ENCODE results near the gene C6orf89. TPM values are rescaled to one million over a fixed set of nuclear protein-coding genes. Genes with fewer than 3 reads are reported as not detected.
A peak's percentile ranks its signal among the peaks of the same experiment; 100 is the strongest.

Gene C6orf89
- polyA plus RNA-seq, 3 donors: 19.2 to 37.5 (median 29.2) TPM

GRCh38 chr6:36962874-36963273, 77.1 kb downstream of the C6orf89 start:
- peaks cover 10 to 16% of the 10 kb centered on the region in 2 donors for H3K4me1 ChIP-seq (ENCODE audit: control insufficient read depth in 1 of 2, insufficient read depth in 2 of 2, low read length in 2 of 2)
- no peak overlapping the region for H3K9ac ChIP-seq (ENCODE audit: insufficient read depth, low read length, poor library complexity, severe bottlenecking)
- H3K4me3 Mint-ChIP-seq: peak overlapping the region; percentile 21 to 59
- H3K27ac ChIP-seq (ENCODE audit: low read depth in 1 of 2, low read length in 2 of 2): peak overlapping the region in 1 of 2 donors; percentile 51
- intact Hi-C loops (cut with micrococcal nuclease): loop anchor here (5.0 to 10.0 kb wide), 2 partner anchors 52 to 279 kb away; no protein-coding TSS in a partner anchor
- DNase-seq: peak; percentile 97 to 99 (median 98)
- H2AFZ ChIP-seq (ENCODE audit: insufficient read depth, low read depth, low read length, poor library complexity, severe bottlenecking): peak overlapping the region; percentile 62
- H3K9me3 Mint-ChIP-seq: no peaks in the 10 kb centered on the region
- peaks cover 19 to 20% (median 19%) of the 10 kb centered on the region in 3 donors for H3K27me3 Mint-ChIP-seq (ENCODE audit: low read depth in 3 of 3)
- H3K27ac Mint-ChIP-seq: peak overlapping the region; percentile 43 to 94 (median 90)
- H3K27me3 ChIP-seq (ENCODE audit: control insufficient read depth in 2 of 2, insufficient read depth in 2 of 2, low read length in 2 of 2): peaks cover 0 to 9% of the 10 kb centered on the region in 2 donors
- WGBS (ENCODE audit: insufficient coverage): under 1% methylated on average over 12 of the region's 12 CpGs
- H3K4me2 ChIP-seq (replicated peaks; ENCODE audit: extremely low read depth, low read length, poor library complexity, severe bottlenecking): no peak overlapping the region
- no peak for TF ChIP-seq CTCF (IDR thresholded peaks at IDR 0.05)
- H3K4me3 ChIP-seq (replicated peaks in 1 of 3; ENCODE audit: low read depth in 2 of 3, low read length in 3 of 3): no peak overlapping the region
- H3K36me3 Mint-ChIP-seq: peaks cover 12 to 13% of the 10 kb centered on the region in 2 donors
- no peaks in the 10 kb centered on the region for H4K20me1 ChIP-seq (ENCODE audit: insufficient read depth, low read length)
- H3K79me2 ChIP-seq (ENCODE audit: insufficient read depth, low read length): no peaks in the 10 kb centered on the region
- H3K4me1 Mint-ChIP-seq: peaks cover 22% of the 10 kb centered on the region
- H3K36me3 ChIP-seq (replicated peaks in 1 of 2; ENCODE audit: control insufficient read depth in 1 of 2, insufficient read depth in 2 of 2, low read length in 2 of 2): peaks cover 10% of the 10 kb centered on the region in 2 donors
- H3K9me3 ChIP-seq (replicated peaks in 1 of 2; ENCODE audit: control insufficient read depth in 1 of 2, insufficient read depth in 1 of 2, low read length in 2 of 2): no peaks in the 10 kb centered on the region

- DNase-seq: no peak
- no peak overlapping the region for H3K4me2 ChIP-seq (replicated peaks; ENCODE audit: extremely low read depth, low read length, poor library complexity, severe bottlenecking)
- no peaks in the 10 kb centered on the region for H3K79me2 ChIP-seq (ENCODE audit: insufficient read depth, low read length)
- peaks cover 10 to 16% of the 10 kb centered on the region in 2 donors for H3K4me1 ChIP-seq (ENCODE audit: control insufficient read depth in 1 of 2, insufficient read depth in 2 of 2, low read length in 2 of 2)
- intact Hi-C loops (cut with micrococcal nuclease): loop anchor here (5.0 to 10.0 kb wide), 2 partner anchors 51 to 279 kb away; no protein-coding TSS in a partner anchor
- no peaks in the 10 kb centered on the region for H3K9me3 Mint-ChIP-seq
- H2AFZ ChIP-seq (ENCODE audit: insufficient read depth, low read depth, low read length, poor library complexity, severe bottlenecking): peak overlapping the region; percentile 62
- peaks cover 18% of the 10 kb centered on the region in 2 donors for H3K36me3 ChIP-seq (replicated peaks in 1 of 2; ENCODE audit: control insufficient read depth in 1 of 2, insufficient read depth in 2 of 2, low read length in 2 of 2)
- H3K27me3 ChIP-seq (ENCODE audit: control insufficient read depth in 2 of 2, insufficient read depth in 2 of 2, low read length in 2 of 2): peaks cover 0 to 9% of the 10 kb centered on the region in 2 donors
- no peak for TF ChIP-seq CTCF (IDR thresholded peaks at IDR 0.05)
- H3K27ac ChIP-seq (ENCODE audit: low read depth in 1 of 2, low read length in 2 of 2): peak overlapping the region; percentile 24 to 51
- peaks cover 20 to 21% of the 10 kb centered on the region in 2 donors for H3K36me3 Mint-ChIP-seq
- peak overlapping the region in 1 of 2 donors; percentile 26 for H3K4me3 Mint-ChIP-seq
- WGBS (ENCODE audit: insufficient coverage): 33% methylated on average over 7 of the region's 11 CpGs
- H3K4me3 ChIP-seq (replicated peaks in 1 of 3; ENCODE audit: low read depth in 2 of 3, low read length in 3 of 3): no peak overlapping the region
- H4K20me1 ChIP-seq (ENCODE audit: insufficient read depth, low read length): peaks cover 8% of the 10 kb centered on the region
- no peaks in the 10 kb centered on the region for H3K9me3 ChIP-seq (replicated peaks in 1 of 2; ENCODE audit: control insufficient read depth in 1 of 2, insufficient read depth in 1 of 2, low read length in 2 of 2)
- no peak overlapping the region for H3K9ac ChIP-seq (ENCODE audit: insufficient read depth, low read length, poor library complexity, severe bottlenecking)
- H3K27me3 Mint-ChIP-seq (ENCODE audit: low read depth in 3 of 3): peaks cover 18 to 19% (median 19%) of the 10 kb centered on the region in 3 donors
- peaks cover 22% of the 10 kb centered on the region for H3K4me1 Mint-ChIP-seq
- H3K27ac Mint-ChIP-seq: peak overlapping the region; percentile 32 to 94 (median 90)
Measured at GRCh38 chr6:36963451-36964290, 77.9 kb downstream of the C6orf89 start.

Data from CD14-positive monocyte (primary cell).